GM18520 (cell line): ENCODE data around the gene FSIP1.

Source experiments
- ATAC-seq: cut with Tn5 transposase; IDR thresholded peaks from one replicate; pipeline ENCODE4 v1.9.1; 2021; ENCODE audit not compliant: unreplicated experiment

The FSIP1 gene

GRCh38 chr15:39597751-39598185, 184.9 kb downstream of the FSIP1 start:
- no peak for ATAC-seq

- no peak for ATAC-seq
These were observed 185.3 kb downstream of the FSIP1 start for GRCh38 chr15:39597336-39597735.

GRCh38 chr15:39596358-39597051, 186.1 kb downstream of the FSIP1 start:
- no peak for ATAC-seq

GRCh38 chr15:39595338-39596221, 187.1 kb downstream of the FSIP1 start:
- ATAC-seq: no peak

GRCh38 chr15:39594446-39595337, 187.9 kb downstream of the FSIP1 start:
- ATAC-seq: no peak

GRCh38 chr15:39593656-39594445, 188.8 kb downstream of the FSIP1 start:
- no peak for ATAC-seq

- no peak for ATAC-seq
These were observed 189.5 kb downstream of the FSIP1 start for GRCh38 chr15:39593071-39593655.

- ATAC-seq: no peak
These were observed 190.1 kb downstream of the FSIP1 start for GRCh38 chr15:39592500-39592899.

- ATAC-seq: no peak
These were observed 190.7 kb downstream of the FSIP1 start for GRCh38 chr15:39591896-39592315.

- no peak for ATAC-seq
These were observed 191.3 kb downstream of the FSIP1 start for GRCh38 chr15:39591141-39591895.

GRCh38 chr15:39589815-39590644, 192.6 kb downstream of the FSIP1 start:
- ATAC-seq: no peak

- ATAC-seq: no peak
These were observed 193.3 kb downstream of the FSIP1 start for GRCh38 chr15:39589193-39589814.

- ATAC-seq: no peak
These were observed 194.0 kb downstream of the FSIP1 start for GRCh38 chr15:39588531-39589192.

- no peak for ATAC-seq
These were observed 194.7 kb downstream of the FSIP1 start for GRCh38 chr15:39587731-39588530.

- ATAC-seq: no peak
These were observed 195.4 kb downstream of the FSIP1 start for GRCh38 chr15:39587096-39587721.
